ENCODE results near the gene MANF.

GRCh38 chr3:51358981-51359380, 26.1 kb upstream of the MANF start:
- TF ChIP-seq CTCF (IDR thresholded peaks at IDR 0.05) (no peak), POLR2A (IDR thresholded peaks at IDR 0.05) (no peak)

Data from body of pancreas (tissue), 4 donors.